SJCRH30 (cell line): ENCODE data around the gene BAG3. TPM values are rescaled to one million over a fixed set of nuclear protein-coding genes. Genes with fewer than 3 reads are reported as not detected.
"Not testable (repeated sequence)": the region's sequence is repeated elsewhere in the genome, so short reads cannot be mapped to it uniquely, and the experiment has no call there.

ENCODE experiments used
- DNase-seq, 2 experiments: peaks; one replicate each; pipeline ENCODE4 v3.0.0-alpha.2; 2015 to 2020
- H3K27ac ChIP-seq: fragments of 250-450 bp; sonication (Bioruptor Pico); 2 replicates; pipeline ENCODE4 v1.5.1; 2020; ENCODE audit warnings: mild to moderate bottlenecking, moderate library complexity
- H3K27me3 ChIP-seq: fragments of 250-450 bp; sonication (Bioruptor Pico); 2 replicates; pipeline ENCODE4 v1.5.1; 2020; ENCODE audit warnings: mild to moderate bottlenecking, moderate library complexity
- H3K36me3 ChIP-seq: fragments of 250-450 bp; sonication (Bioruptor Pico); 2 replicates; pipeline ENCODE4 v1.5.1; 2020; ENCODE audit warnings: mild to moderate bottlenecking, moderate library complexity
- H3K4me1 ChIP-seq: fragments of 250-450 bp; sonication (Bioruptor Pico); 2 replicates; pipeline ENCODE4 v1.5.1; 2020; ENCODE audit warnings: mild to moderate bottlenecking, moderate library complexity
- H3K4me3 ChIP-seq: fragments of 250-450 bp; sonication (Bioruptor Pico); 2 replicates; pipeline ENCODE4 v1.5.1; 2020; ENCODE audit warnings: mild to moderate bottlenecking, moderate library complexity
- H3K9me3 ChIP-seq: fragments of 250-450 bp; sonication (Bioruptor Pico); replicated peaks from 2 replicates; pipeline ENCODE4 v1.5.1; 2020; ENCODE audit warnings: mild to moderate bottlenecking, moderate library complexity
- total RNA-seq: library from RNA; depleted of rRNA; stranded (reverse); fragments of >200 nt; shearing (Covaris generic); gene quantifications from 2 replicates; pipeline ENCODE4 v1.2.3, GENCODE V29; 2014

The BAG3 gene
- total RNA-seq, 1 experiment from 2014 or later = 12.5 TPM

GRCh38 chr10:119651514-119652360, 557 bp downstream of the BAG3 start:
- Histone ChIP-seq H3K36me3 (no peaks in the 10 kb centered on the region; the same call in 1 of the 2 replicates), H3K4me3 (peak overlapping the region; percentile 92), H3K9me3 (no peaks in the 10 kb centered on the region), H3K27ac (peak overlapping the region; percentile 59; the same call in 1 of the 2 replicates), H3K4me1 (0 out of 2 replicates have a peak, but pooled peaks cover 5% of the 10 kb centered on the region), H3K27me3 (no peaks in the 10 kb centered on the region)
- peak in 1 of 2 experiments; percentile 13 for DNase-seq

DNA sequence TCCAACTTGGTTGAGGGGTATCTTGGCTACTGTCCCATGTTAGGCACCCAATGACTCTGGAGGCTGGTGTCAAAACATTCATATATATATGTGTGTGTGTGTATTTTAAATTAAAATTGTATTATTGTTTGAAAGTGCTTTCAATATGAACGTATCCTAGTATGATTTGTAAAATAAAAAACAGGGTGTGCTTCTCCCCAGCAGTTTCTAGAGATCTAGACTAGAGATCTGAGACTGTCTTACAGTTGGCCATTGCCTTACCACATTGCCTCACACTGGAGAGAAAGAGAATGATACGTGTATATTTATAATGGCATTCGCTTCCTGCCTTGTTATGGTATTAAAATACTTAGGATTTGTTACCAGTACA, 1.2 kb downstream of the BAG3 start:
- no peaks in the 10 kb centered on the region for H3K9me3 ChIP-seq

GRCh38 chr10:119653209-119653608, 2.0 kb downstream of the BAG3 start:
- Histone ChIP-seq H3K27me3 (no peaks in the 10 kb centered on the region), H3K4me3 (peak overlapping the region; percentile 92), H3K9me3 (no peaks in the 10 kb centered on the region), H3K36me3 (no peaks in the 10 kb centered on the region; the same call in 1 of the 2 replicates), H3K27ac (no peak overlapping the region), H3K4me1 (peaks cover 5% of the 10 kb centered on the region; the same call in 1 of the 2 replicates)
- DNase-seq = no peak

More for the DNA sequence above, 1.2 kb downstream of the BAG3 start:
- H3K4me1 ChIP-seq = 0 out of 2 replicates have a peak, but pooled peaks cover 5% of the 10 kb centered on the region
- peak overlapping the region; percentile 92 for H3K4me3 ChIP-seq
- H3K27me3 ChIP-seq = no peaks in the 10 kb centered on the region
- H3K27ac ChIP-seq = peak overlapping the region; percentile 59; the same call in 1 of the 2 replicates
- peak in 1 of 2 experiments; percentile 63 for DNase-seq
- no peaks in the 10 kb centered on the region; the same call in 1 of the 2 replicates for H3K36me3 ChIP-seq

GRCh38 chr10:119653916-119654315, 2.7 kb downstream of the BAG3 start:
- no peak for DNase-seq
- Histone ChIP-seq H3K36me3 (peaks cover 3% of the 10 kb centered on the region; the same call in 1 of the 2 replicates), H3K4me3 (no peak overlapping the region), H3K4me1 (peaks cover 8% of the 10 kb centered on the region), H3K9me3 (no peaks in the 10 kb centered on the region), H3K27ac (no peak overlapping the region), H3K27me3 (no peaks in the 10 kb centered on the region)

- peaks cover 8% of the 10 kb centered on the region for H3K4me1 ChIP-seq
These were observed 3.4 kb downstream of the BAG3 start for GRCh38 chr10:119654540-119654939.

GRCh38 chr10:119655566-119656001, 4.4 kb downstream of the BAG3 start:
- Histone ChIP-seq H3K27ac (no peak overlapping the region), H3K9me3 (no peaks in the 10 kb centered on the region), H3K27me3 (no peaks in the 10 kb centered on the region), H3K4me3 (no peak overlapping the region), H3K36me3 (peaks cover 7% of the 10 kb centered on the region; the same call in 1 of the 2 replicates), H3K4me1 (peaks cover 8% of the 10 kb centered on the region)
- DNase-seq = no peak

More at GRCh38 chr10:119654540-119654939, 3.4 kb downstream of the BAG3 start:
- H3K27ac ChIP-seq = no peak overlapping the region
- H3K27me3 ChIP-seq = no peaks in the 10 kb centered on the region
- H3K9me3 ChIP-seq = no peaks in the 10 kb centered on the region
- peaks cover 3% of the 10 kb centered on the region; the same call in 1 of the 2 replicates for H3K36me3 ChIP-seq
- DNase-seq = no peak
- H3K4me3 ChIP-seq = no peak overlapping the region

DNA sequence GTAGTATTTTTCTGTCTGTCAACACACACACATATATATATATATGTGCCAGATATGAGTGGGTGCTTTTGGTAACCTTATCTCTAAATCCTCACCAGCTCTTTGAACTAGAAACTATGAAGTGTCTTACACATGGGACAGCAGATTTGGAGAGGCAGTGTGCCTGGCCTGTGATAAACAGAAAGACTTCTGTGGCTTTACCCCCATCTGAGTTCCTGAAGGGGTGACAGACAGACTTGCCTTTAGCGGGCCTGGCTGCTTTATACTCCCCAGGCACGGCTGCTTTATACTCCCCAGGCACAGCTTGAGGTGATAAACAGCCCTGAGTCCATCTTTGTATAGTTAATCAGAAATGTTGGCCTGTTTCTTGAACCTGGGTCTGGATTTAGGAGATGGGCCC, 5.6 kb downstream of the BAG3 start:
- no peak for DNase-seq
- H3K36me3 ChIP-seq = peaks cover 7% of the 10 kb centered on the region; the same call in 1 of the 2 replicates
- H3K4me3 ChIP-seq = no peak overlapping the region
- H3K9me3 ChIP-seq = no peaks in the 10 kb centered on the region
- H3K27me3 ChIP-seq = no peaks in the 10 kb centered on the region
- no peak overlapping the region for H3K27ac ChIP-seq
- peaks cover 8% of the 10 kb centered on the region for H3K4me1 ChIP-seq

GRCh38 chr10:119657725-119658124, 6.5 kb downstream of the BAG3 start:
- DNase-seq = no peak
- peaks cover 8% of the 10 kb centered on the region for H3K4me1 ChIP-seq

DNA sequence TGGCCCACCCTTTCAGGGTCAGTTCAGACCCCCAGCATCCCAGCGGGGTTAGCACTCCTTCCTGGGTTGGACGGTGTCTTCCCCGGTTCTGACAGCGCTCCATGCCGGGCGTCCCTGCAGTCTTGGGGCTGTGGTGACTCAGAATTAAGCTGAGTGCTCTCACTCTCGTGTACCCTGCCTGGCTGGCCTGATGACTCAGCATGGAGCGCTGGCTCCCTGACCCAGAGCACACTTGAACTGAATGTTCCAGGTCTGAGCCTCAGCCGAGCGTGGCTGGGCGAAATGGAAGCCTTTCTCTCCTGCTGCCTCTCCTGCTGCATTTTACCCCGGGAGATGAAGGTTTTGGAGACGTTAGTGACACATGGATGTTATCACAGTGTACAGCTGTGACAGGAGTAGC, 7.1 kb downstream of the BAG3 start:
- peak; percentile 24 to 27 for DNase-seq
- Histone ChIP-seq H3K4me3 (no peak overlapping the region), H3K27ac (no peak overlapping the region), H3K9me3 (no peaks in the 10 kb centered on the region), H3K4me1 (peaks cover 5% of the 10 kb centered on the region), H3K36me3 (peaks cover 10% of the 10 kb centered on the region; the same call in 1 of the 2 replicates), H3K27me3 (no peaks in the 10 kb centered on the region)

More at GRCh38 chr10:119657725-119658124, 6.5 kb downstream of the BAG3 start:
- Histone ChIP-seq H3K27ac (no peak overlapping the region), H3K4me3 (no peak overlapping the region), H3K27me3 (no peaks in the 10 kb centered on the region), H3K36me3 (peaks cover 10% of the 10 kb centered on the region; the same call in 1 of the 2 replicates), H3K9me3 (no peaks in the 10 kb centered on the region)

DNA sequence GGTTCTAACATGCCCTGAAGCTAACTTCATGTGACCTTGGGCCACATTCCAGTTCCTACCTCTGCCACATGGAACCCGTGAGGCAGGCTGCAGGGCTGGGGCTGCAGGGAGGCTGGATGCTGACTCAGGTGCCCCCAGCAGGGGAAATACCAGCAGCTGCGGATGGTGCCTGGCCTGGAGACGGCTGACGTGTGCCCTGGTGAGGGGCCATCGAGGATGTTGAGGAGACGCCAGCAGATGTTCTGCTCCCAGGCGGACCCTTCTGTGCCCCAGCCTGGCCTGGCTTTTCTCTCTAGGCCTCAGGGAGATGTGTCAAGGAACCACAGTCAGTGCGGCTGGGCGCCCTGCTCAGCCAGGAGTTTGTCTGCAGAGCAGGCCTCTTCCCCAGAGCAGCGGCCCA, 8.8 kb downstream of the BAG3 start:
- Histone ChIP-seq H3K27me3 (no peaks in the 10 kb centered on the region), H3K27ac (no peak overlapping the region), H3K4me3 (no peak overlapping the region), H3K36me3 (peaks cover 10% of the 10 kb centered on the region; the same call in 1 of the 2 replicates), H3K4me1 (peaks cover 3% of the 10 kb centered on the region), H3K9me3 (no peaks in the 10 kb centered on the region)
- no peak for DNase-seq

DNA sequence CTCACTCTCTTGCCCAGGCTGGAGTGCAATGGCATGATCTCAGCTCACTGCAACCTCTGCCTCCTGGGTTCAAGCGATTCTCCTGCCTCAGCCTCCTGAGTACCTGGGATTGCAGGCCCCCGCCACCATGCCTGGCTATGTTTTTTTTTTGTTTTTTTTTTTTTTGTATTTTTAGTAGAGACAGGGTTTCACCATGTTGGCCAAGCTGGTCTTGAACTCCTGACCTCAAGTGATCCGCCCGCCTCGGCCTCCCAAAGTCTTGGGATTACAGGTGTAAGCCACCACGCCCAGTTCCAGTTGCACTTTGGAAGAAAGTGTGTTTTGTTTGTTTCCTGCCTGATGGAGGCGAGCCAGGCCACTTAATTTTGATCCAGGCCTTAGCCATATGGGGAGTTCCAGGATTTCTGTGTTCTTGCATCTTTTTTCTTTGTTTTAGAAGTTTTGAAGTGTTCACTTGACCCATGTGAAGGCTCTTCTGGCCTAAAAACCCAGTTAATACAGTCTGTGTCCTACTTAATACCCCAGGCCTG, 11.0 kb downstream of the BAG3 start:
- not testable (repeated sequence) for H3K4me3 ChIP-seq, H3K4me1 ChIP-seq, H3K27me3 ChIP-seq, DNase-seq, H3K36me3 ChIP-seq, H3K27ac ChIP-seq, H3K9me3 ChIP-seq

DNA sequence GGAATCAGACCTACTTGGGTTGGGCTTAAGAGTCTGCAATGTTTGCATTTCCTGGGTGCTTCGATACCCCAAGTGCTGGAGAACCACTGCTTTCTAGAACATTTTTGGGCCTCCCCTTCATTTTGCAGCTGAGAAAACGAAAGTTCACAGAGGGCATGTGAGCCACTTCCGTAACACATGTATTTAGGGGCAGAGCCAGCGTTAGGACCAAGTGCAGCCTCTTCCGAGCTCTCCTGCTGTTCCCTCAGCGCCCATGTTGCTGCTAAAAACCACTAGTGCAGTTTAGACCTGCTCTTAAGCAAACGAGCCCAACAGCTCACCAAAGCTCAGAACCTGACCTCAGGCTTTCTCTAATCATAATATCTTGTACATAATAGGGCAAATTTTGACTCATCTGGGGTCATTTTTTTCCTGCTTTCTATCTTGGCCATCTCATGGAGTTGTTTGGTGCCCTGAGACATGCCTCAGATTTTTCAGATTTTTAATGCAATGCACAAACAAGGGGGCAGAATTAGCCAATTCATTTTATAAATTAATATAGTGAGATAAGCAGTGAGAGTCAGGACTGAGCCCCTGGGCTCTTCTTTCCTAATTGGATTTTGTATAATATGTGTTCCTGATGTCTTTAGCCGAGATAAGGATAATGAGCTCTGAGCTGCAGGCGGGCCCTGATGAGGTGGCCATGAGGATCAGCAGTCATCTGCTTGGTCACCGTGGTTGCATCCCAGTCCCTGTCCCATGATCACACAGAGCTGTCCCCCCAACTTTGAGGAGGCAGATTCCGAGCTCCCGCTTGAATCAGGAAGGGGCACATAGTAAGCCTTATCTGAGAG, 12.9 kb downstream of the BAG3 start:
- Histone ChIP-seq H3K36me3 (peaks cover 6% of the 10 kb centered on the region; the same call in 1 of the 2 replicates), H3K27ac (no peak overlapping the region), H3K27me3 (no peaks in the 10 kb centered on the region), H3K4me1 (peaks cover 20% of the 10 kb centered on the region), H3K4me3 (no peak overlapping the region), H3K9me3 (no peaks in the 10 kb centered on the region)
- no peak for DNase-seq

GRCh38 chr10:119665901-119666708, 14.9 kb downstream of the BAG3 start:
- Histone ChIP-seq H3K27me3 (no peaks in the 10 kb centered on the region), H3K4me3 (no peak overlapping the region), H3K27ac (no peak overlapping the region), H3K4me1 (peaks cover 20% of the 10 kb centered on the region), H3K36me3 (peaks cover 6% of the 10 kb centered on the region), H3K9me3 (no peaks in the 10 kb centered on the region)
- DNase-seq = no peak

DNA sequence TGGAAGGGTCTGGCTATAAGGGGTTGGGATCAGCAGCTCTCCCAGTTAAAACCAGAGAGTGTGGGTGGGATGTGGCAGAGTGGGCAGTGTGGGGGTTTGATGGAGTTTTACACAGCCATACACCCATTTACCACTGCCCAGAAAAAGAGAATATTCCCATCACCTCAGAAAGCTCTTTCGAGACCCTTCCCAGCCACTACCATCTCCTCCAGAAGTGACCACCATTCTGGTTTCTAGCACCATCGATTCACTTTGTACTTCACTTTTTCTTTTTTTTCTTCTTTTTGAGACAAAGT, 15.5 kb downstream of the BAG3 start:
- Histone ChIP-seq H3K27ac (no peak overlapping the region), H3K4me3 (no peak overlapping the region), H3K27me3 (no peaks in the 10 kb centered on the region), H3K36me3 (peaks cover 10% of the 10 kb centered on the region), H3K9me3 (no peaks in the 10 kb centered on the region), H3K4me1 (peaks cover 20% of the 10 kb centered on the region)
- no peak for DNase-seq
